ENCODE results near the gene KCNQ5.

GRCh38 chr6:73182021-73182607 is 560.2 kb downstream of the KCNQ5 start:
- no peak for TF ChIP-seq CTCF (IDR thresholded peaks at IDR 0.05)
- TF ChIP-seq POLR2A (IDR thresholded peaks at IDR 0.05), result no peak
